ENCODE measurements around the gene MRPS18A.

Gene MRPS18A

DNA sequence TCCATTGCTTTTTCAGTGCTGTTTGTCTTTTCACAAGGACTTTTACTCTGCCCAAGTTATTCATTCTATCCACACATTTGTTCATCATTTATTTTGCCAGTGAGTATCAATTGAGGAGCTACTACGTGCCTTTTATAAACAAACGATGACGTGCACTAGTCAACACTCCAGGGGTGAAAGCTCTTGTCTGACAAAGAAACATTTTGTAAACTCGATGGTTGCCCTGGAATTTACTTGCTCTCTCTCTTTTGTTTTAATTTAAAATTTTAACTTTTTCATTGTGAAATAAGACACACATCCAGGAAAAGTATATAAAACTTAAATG, 8.3 kb upstream of the MRPS18A start:
- DNase-seq = no peak

DNA sequence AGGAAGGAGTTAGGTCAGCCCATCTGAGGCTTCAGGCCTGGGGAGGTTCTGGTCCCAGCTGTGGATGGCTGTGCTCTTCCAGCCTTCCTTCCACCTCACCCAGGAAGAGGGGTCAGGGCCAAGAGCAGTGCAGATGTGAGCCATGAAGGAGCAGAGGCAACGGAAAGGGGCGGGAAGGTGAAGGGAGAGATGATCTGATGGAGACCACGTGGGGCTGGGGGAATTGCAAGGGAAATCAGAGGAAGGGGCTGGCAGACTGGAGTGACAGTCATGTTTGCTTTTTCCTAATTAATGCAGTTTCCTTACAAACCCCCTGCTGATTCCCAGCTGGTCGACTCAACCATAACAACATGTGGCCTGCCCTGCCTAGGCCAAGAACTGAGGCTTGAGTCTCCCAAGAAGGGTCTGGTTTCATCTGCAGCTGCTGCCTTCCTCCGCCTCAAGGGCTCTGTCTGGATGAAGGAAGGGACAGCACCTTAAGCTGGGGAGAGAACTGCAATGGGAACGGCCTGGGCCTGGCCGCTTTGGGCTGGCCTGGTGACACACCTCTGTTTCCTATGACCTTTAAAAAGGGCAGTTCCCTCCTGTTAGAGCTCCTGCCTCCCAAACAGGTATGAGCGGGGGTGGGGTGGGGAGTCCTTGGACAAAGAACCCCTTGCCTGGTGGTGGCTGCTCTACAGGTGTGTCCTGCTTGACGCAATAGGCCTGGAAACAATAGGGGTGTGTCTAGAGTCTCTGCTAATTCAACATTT, 7.8 kb upstream of the MRPS18A start:
- DNase-seq = peak; percentile 97

DNA sequence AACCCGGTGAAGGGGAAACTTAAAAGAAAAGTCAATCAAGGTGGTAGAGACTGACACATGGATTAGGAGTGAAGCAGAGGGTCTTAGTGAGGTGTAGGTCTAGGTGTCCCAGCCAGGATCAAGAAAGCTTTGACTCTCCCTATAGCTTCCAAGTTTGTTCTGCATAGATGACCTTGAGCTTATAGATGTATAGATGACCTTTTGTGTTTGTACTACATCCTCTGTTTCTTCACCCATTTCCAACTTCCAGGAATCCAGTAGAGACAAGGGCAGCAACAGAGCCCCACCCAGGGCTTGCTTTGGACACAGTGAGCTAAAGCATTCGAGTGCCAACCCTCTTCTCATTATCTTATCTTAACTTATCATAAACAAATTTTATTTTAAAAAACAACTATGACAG, 1.8 kb upstream of the MRPS18A start:
- no peak for DNase-seq

DNA sequence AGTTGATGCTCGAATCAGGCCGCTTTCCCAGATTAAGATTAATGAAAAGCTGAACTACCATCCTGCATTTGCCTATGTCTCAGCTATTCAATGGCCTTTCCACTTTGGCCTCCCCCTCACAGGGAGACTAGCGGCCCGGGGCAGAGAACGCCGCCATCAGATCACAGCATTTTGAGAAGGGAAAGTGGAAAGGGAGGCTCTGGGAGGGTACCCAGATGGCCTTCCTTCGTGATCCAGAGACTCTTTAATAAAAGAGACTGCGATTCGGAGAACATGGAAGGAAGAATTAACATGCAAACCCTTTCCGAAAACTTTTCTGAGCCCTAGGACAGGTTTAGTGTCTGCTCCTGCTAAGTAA, 533 bp downstream of the MRPS18A start:
- no peak for DNase-seq

DNA sequence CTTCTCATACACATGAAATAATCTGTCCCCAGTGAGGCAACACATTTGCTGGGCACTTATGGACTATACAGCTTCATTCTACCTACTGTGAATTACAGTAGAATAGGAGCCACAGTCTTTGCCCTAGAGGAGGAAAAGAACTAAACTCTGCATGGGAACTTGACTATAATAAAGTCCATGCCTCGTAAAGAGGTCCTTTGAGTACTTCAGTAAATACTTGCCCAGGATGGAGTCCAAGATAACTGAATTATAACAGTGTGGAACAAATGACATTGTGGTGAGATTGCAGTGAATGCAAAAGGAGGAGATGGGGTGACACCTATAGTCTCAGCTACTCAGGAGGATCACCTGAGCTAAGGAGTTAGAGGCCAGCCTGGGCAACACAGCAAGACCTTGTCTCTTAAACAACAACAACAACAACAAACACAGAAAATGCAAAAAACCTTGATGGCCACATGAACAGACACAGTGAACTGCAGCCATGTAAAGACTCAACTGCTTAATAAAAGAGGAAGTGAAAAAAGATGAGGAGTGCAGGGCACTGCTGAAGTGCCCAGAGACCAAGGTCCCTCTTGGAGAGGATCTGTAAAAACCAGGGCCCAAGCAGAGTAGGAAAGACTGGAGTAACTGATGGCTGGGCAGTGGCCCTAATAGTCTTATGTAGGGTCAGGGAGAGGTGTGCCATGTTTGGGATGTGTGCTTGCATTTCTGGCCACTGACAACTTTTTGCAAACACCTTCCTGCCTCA, 3.7 kb downstream of the MRPS18A start:
- DNase-seq = no peak

DNA sequence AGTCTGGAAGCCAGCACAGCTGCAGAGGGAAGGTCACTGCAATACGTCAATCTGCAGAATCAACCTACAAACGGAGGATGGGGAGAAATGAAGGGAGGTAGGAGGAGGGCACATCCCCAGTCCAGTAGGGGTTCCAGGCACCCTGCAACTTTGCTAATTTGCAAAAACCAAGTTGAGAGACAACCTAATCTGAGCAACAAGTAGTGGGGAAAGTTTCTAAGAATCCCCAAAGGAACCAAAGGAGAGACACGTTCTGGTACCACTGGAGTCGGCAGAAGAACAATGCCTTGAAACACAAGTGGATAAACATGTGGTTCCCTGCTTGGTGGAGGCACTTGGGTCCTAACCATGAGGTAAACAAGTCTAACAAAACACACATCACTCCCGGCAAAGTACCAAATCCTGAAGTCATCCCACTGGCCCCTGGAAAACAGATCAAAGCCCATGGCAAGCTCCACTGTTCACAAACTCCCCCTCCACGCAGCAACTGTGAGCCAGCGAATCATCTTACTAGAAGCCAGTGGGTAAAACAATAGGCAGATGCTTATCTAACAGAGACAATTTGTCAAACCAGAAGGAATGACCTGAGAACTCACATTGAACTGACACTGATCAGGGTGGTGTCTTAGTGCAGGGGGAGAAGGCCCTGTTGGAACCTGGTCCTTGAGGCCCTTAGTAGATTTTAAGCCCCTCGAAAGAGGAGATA, 4.7 kb downstream of the MRPS18A start:
- no peak for DNase-seq

DNA sequence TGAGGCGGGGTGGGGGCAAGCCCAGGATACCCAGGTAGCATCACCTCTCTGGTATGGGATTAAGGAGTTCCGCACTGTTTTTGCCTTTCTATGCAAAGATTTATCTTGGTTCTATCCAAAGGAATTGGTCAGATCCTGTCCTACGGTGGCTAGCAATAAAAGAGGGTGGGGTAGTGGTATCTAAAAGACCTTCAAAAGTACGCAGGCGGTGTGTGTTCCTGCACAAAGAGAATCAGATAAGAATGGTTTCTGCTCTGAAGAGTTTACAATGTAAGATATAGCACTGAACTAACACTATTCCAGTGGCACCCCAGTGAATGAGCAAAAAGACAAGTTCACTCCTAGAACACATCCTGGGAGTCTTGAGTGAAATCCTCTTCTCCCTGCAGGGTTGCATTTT, 6.3 kb downstream of the MRPS18A start:
- DNase-seq = no peak

DNA sequence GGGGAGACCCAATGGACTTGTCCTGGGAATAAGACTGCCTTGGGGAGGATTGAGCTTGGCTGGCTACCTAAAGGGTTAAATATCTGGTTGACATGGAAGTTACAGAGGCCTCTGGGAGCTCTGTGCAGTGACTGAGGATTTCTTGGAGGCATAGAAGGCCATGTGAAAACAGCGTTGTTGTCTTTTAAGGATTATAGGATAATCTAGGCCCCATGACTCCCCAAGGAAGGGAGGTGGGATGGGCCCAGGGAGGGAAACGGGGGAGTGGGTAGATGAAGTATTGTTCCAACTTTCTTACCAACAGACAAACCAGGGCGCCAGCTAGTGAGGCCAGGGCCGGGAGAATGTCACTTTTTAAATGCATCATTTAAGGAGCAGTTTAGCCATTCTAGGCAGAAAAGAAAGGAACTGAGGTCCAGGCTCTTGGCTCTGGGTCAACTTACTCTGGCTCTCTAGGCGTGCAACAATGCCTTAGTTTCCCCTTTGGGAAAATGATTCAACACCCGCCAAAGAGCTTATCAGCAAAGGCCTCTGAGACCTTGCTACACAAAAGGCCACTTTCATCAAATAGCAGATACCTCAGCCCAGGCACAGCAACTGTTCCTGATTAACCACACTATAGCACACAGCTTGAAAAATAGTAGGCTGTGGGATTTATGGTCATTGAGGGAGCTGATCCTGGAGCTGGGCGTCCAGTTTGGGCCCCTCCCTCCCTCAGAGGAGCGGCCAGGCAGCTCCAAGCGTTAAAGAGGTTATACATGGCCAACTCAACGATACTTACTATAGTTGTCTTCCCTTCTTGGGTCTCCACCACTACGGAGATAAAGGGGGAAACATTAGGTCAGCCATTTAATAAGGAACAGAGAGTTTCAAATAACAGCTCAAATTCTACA, 7.0 kb downstream of the MRPS18A start:
- no peak for DNase-seq

DNA sequence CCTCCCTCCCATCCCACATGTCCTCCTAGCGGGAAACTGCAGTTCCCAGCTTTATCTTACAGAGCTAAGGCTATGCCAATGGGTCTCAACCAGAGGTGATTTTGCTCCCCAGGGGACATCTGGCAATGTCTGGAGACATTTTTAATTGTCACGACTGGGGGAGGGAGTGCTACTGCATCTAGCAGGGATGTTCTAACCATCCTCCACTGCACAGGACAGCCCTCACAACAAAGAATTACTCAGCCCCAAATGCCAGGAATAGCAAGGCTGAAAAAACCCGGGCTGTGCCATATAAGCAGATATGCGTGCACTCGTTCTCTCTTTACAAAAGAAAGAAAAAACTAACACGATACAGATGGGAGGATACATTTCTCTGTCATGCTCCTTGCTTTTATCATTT, 8.5 kb downstream of the MRPS18A start:
- no peak for DNase-seq

DNA sequence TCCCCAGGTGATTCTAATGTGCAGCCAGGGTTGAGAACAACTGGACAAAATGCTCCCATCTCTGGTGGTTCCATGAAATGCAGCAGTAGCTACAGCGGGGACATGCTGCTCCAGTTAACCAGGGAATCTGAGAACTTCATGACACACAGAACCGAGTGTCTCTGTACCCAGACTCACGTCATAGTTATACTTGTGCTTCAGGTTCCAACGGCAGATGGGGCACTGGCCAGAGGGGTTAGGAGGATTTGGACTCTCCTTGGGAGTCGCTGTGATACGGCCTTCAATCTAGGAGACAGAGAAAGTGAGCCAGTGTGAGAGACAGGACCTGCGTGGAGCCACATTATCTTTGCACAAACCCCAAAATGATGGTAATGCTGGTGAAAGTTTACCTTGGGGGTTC, 9.2 kb downstream of the MRPS18A start:
- DNase-seq = no peak

DNA sequence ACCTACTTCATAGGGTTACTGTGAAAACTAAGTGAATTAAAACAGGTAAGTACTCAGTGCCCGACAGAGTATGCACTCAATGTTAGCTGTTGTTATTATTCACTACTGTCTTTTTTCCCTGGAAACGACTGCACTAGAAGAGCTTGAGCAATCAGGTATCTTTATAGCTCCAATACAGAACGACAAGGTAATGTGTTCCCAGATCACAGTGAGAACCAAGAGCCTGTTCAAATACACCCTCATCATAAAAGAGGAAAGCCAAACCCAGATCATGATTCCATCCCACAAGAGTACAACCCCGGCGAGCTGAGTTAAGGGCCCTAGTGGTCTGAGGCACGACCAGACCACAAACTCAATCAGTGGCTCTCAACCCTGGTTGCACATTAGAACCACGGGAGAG, 9.8 kb downstream of the MRPS18A start:
- DNase-seq = no peak

DNA sequence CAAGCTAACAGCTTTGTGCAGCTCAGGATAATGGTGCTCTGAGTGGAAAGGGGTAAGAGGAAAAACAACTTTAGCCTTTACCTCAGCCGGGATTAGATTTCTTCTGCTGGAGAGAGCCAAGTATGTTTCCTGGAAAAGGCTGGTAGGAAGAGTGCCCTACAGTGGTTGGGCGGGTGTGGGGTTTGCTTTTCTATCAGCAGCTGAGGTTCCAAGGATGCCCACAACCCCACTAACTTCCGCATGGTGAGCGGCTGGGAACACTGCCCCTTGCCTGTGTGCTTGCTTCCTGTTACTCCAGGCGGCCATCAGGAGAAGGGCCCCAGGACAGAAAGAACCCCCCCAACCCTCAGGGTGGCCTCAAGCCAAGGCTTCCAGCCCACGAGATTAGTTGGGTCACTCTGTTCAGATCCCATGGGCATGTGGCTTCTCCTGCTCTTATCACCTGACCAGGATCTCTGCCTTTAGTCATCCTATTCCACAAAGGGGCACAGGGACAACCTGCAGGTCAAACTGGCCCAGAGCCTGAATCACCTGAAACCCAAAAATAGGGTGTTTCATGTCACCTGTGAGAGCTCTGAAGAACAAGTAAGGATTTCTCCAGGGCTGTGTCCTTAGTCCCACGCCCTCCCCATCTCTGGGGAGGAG, 10.5 kb downstream of the MRPS18A start:
- no peak for DNase-seq

DNA sequence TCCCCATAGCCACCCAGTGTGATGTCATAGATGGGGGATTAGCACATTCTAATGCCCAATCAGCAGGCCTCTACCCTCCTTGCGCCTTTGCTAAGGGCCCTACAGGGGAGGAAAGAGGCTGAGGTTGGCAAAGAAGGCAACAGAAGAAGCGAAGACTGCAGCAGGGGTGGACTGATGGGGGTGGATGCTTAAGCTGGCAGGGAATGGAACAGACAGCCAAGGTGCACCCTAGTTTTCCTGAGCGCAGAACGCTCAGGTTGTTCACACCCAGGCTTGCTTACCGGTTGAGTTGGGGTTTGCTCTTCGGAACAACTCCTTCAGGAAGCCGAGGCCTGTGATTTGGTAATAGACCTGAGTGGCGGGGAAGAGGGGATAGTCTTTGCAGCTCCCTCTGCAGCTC, 12.7 kb downstream of the MRPS18A start:
- no peak for DNase-seq

DNA sequence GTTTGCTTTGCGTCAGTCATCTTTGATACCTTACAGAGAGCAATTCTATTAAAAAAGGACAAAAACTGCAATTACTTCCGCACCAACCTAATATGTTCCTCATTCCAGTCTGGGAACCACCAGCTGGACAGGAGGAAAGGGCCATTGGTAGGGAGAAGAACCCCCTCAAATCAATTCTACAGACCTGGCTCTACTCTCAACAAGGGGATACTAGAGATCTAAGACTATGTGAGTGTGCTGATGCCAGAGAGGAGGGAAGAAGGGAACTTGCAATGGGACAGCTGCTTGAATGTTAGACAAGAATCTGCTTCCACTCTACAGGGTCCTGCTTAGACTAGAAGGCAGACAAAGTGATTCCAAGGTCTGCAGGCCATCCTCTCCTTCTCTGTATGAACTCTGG, 13.3 kb downstream of the MRPS18A start:
- DNase-seq = no peak

DNA sequence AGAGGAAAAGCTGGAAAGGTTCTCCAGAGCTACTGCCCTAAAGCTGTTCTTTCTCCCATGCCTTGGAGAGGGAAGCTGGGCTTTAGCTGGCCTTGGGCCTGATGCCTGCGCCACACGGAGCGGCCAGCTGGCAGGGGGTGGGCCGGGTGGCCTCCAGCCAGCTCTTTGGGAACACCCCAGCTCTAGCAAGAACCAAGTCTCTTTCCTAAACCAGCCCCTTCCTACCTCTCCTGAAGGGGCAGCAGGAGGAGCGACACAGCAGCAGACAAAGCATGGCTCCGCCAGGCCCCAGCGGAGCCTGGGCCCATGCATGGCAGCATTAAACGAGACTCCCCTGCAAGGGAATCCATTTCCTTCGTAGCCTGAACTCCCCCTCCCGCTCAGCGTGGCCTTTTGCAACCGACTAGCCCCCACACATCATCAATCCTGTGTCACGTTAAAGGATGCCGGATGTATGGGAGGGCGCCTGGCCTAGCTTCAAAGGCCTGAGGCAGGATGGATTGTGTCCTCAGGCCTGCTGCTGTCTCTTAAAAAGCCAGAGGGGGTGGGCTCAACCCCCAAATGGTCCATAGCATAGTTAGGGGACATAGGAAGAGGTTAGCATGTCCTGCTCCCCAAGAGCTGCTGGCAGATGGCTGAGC, 14.0 kb downstream of the MRPS18A start:
- no peak for DNase-seq

DNA sequence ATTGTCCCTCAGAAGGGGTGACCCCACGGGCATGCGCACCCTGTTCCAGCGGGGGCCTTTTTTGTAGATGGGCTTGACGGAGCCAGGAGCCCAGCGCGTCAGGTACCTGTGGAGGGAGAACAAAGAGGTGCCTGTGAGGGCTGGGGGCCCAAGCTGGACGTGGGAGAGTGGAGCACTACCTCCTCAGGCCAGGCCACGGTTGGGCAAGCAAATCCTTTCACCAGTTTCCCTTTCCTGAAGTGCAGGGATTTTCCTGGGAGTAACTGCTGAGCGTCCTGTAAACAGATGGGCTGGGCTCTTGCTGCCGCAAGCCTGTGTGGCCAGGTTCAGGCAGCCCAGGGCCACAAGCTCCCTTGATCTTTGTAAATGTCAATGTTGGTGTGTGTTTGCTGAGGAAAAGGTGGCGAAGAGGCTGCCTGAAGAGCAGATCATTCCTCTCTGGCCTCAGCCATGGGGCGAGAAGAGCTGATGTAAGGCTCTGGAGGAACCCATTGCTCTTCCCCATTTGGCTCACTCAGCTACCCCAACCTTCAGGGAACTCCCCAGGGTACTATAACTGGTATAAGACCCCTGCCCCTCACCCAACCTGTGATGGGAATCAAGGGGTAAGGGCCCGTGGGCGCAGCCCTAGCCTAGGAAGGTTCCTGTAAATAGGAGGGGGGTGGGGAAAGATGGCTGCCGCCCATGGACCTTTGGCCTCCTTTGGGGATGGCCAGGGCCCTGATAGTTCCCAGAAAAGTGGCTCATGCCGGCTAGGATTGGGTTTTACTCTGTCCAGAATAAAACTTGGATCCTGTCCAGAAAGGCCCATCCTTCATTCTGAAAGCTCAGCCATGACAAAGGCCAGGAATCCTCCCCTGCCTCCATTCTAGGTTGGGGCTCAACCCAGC, 15.5 kb downstream of the MRPS18A start:
- DNase-seq = no peak

DNA sequence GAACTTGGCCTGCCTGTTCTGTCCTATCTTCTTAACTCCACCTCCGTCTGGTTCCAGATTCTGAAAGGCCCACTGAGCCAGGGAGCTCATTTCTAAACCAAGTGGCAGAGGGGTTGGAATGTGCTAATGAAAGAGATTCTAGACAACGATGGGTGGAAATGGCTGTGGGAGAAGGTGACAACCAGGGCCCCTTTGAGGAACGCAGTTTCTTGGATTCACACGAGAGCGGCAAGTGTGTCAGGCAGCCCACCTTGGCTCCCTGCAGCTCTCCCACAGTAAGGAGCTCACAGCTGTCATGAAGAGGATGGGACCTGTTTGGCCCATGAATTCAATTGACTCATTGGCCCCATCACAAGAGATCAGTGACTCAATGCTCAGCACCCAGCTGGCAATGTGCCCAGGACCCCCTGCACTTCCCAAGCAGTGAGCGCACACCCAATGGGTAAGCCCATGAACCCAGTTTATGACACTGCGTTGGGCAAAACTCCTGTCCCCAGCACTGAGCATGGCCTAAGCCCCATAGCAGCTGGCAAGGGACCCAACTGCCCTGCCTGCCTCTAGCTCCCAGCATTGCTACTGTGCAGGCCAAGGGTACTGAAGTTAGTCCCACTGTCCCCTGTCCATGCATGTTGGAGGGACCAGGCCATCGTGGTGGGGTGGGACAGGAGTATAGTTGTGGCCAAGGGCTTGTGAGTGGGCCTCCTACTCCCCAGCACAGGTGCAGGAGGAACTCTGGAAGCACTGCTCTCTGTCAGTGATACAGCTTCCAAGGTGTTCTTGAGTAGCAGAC, 16.4 kb downstream of the MRPS18A start:
- DNase-seq = no peak

DNA sequence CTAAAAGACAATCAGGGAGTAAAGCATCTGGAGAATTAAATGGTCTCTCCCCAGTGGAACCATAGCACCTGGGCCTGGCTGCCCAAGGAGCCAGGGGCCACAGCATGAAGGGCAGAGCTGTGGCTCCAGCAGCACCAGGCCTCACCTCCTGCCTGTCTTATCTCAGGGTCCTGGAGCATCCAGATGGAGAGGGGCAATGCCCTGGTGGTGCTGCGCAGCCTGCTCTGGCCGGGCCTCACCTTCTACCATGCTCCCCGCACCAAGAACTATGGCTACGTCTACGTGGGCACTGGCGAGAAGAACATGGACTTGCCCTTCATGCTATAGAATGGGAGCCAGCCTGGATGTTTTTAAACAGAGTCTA, 17.0 kb downstream of the MRPS18A start:
- no peak for DNase-seq

DNA sequence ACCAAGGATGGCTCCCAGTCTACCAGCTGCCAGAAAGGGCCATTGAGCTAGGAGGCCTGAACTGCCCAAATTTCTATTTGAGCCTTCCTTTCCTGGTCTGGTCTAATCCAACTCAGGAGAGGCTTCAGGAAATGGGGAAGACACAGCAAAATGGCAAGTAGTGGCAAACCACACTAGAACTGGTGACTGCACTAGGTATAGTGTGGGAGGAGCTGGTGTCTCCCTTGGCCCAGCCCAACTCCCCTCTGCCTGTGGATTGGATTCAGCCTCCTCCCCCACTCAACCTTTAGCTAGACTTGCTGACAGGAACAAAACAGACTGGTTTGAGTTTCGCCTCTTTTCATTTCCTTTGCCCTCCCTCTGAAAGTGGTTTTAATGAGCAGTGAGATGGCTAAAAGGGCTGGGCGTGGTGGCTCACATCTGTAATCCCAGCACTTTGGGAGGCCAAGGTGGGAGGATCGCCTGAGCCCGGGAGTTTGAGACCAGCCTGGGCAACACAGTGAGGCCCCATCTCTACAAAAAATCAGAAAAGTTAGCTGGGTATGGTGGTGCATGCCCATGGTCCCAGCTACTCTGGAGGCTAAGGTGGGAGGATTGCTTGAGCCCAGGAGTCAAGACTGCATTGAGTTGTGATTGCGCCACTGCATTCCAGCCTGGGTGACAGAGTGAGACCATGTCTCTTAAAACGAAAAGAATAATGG, 17.5 kb downstream of the MRPS18A start:
- no peak for DNase-seq
